Measurements from ENCODE around the gene ZNF571.

- TF ChIP-seq CTCF (conservative IDR thresholded peaks at IDR 0.05; ENCODE audit: low read depth in 2 of 2): no peak
- no peak for TF ChIP-seq EZH2 (IDR thresholded peaks at IDR 0.05; ENCODE audit: low read depth, unreplicated experiment)
- TF ChIP-seq POLR2AphosphoS5 (IDR thresholded peaks at IDR 0.05; ENCODE audit: low read depth): no peak
- TF ChIP-seq REST (IDR thresholded peaks at IDR 0.05; ENCODE audit: unreplicated experiment): no peak
- no peak for TF ChIP-seq EZH2phosphoT487 (IDR thresholded peaks at IDR 0.05; ENCODE audit: unreplicated experiment)
Observed at GRCh38 chr19:37519890-37520289, 74.7 kb downstream of the ZNF571 start.

All from GM23338 (cell line).